ES-I3 (cell line): ENCODE results near the gene MACROH2A1.
"Not testable (repeated sequence)": the region's sequence is repeated elsewhere in the genome, so short reads cannot be mapped to it uniquely, and the experiment has no call there.

Source experiments
- H3K36me3 ChIP-seq: 2 replicates; pipeline ENCODE4 v1.6.1; 2013; ENCODE audit warnings: mild to moderate bottlenecking, low read length, control low read depth, moderate library complexity; ENCODE audit not compliant: insufficient read depth
- H3K4me1 ChIP-seq: 2 replicates; pipeline ENCODE4 v1.6.1; 2013; ENCODE audit warnings: mild to moderate bottlenecking, control low read depth, low read length; ENCODE audit not compliant: insufficient read depth
- H3K9ac ChIP-seq: 2 replicates; pipeline ENCODE4 v1.6.1; 2013; ENCODE audit warnings: low read depth, mild to moderate bottlenecking, low read length, moderate library complexity
- H3K9me3 ChIP-seq: 2 replicates; pipeline ENCODE4 v1.6.1; 2013; ENCODE audit warnings: mild to moderate bottlenecking, low read length, moderate library complexity; ENCODE audit not compliant: control insufficient read depth, insufficient read depth

Gene MACROH2A1

GRCh38 chr5:135369952-135370351, 29.1 kb downstream of the MACROH2A1 start:
- no peaks in the 10 kb centered on the region for H3K4me1 ChIP-seq
- H3K9ac ChIP-seq: no peak overlapping the region
- H3K9me3 ChIP-seq: no peaks in the 10 kb centered on the region
- no peaks in the 10 kb centered on the region; the same call in 1 of the 2 replicates for H3K36me3 ChIP-seq

- no peaks in the 10 kb centered on the region for H3K9me3 ChIP-seq
- H3K4me1 ChIP-seq: no peaks in the 10 kb centered on the region
- H3K9ac ChIP-seq: no peak overlapping the region
- no peaks in the 10 kb centered on the region; the same call in 1 of the 2 replicates for H3K36me3 ChIP-seq
These were observed 31.5 kb downstream of the MACROH2A1 start for GRCh38 chr5:135367554-135367953.

- Histone ChIP-seq H3K4me1 (no peaks in the 10 kb centered on the region), H3K9me3 (no peaks in the 10 kb centered on the region), H3K9ac (no peak overlapping the region), H3K36me3 (no peaks in the 10 kb centered on the region; the same call in 1 of the 2 replicates)
These were observed 32.0 kb downstream of the MACROH2A1 start for GRCh38 chr5:135367076-135367475.

GRCh38 chr5:135365281-135365680, 33.8 kb downstream of the MACROH2A1 start:
- Histone ChIP-seq H3K4me1 (no peaks in the 10 kb centered on the region), H3K9ac (no peak overlapping the region), H3K36me3 (no peaks in the 10 kb centered on the region; the same call in 1 of the 2 replicates), H3K9me3 (no peaks in the 10 kb centered on the region)

- Histone ChIP-seq H3K36me3 (no peaks in the 10 kb centered on the region; the same call in 1 of the 2 replicates), H3K9me3 (no peaks in the 10 kb centered on the region), H3K9ac (no peak overlapping the region), H3K4me1 (no peaks in the 10 kb centered on the region)
These were observed 34.4 kb downstream of the MACROH2A1 start for GRCh38 chr5:135364421-135365262.

DNA sequence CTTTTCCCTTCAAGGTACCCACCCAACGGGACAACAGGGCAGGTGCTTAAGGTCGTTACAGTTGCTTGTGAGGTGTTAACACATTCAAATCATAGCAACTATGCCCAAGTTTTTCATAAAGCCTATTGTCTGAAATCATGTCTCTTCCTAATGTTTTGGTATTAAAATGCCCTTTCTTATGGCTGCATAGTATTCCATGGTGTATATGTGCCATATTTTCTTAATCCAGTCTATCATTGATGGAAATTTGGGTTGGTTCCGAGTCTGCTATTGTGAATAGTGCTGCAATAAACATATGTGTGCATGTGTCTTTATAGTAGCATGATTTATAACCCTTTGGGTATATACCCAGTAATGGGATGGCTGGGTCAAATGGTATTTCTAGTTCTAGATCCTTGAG, 35.7 kb downstream of the MACROH2A1 start:
- not testable (repeated sequence) for H3K36me3 ChIP-seq, H3K9me3 ChIP-seq, H3K4me1 ChIP-seq

GRCh38 chr5:135362102-135362501, 36.9 kb downstream of the MACROH2A1 start:
- Histone ChIP-seq H3K4me1 (no peaks in the 10 kb centered on the region), H3K9me3 (no peaks in the 10 kb centered on the region), H3K36me3 (no peaks in the 10 kb centered on the region), H3K9ac (no peak overlapping the region)

More for the DNA sequence above, 35.7 kb downstream of the MACROH2A1 start:
- not testable (repeated sequence) for H3K9ac ChIP-seq

- Histone ChIP-seq H3K36me3 (no peaks in the 10 kb centered on the region), H3K9me3 (no peaks in the 10 kb centered on the region), H3K9ac (no peak overlapping the region), H3K4me1 (no peaks in the 10 kb centered on the region)
These were observed 38.5 kb downstream of the MACROH2A1 start for GRCh38 chr5:135360278-135361274.

DNA sequence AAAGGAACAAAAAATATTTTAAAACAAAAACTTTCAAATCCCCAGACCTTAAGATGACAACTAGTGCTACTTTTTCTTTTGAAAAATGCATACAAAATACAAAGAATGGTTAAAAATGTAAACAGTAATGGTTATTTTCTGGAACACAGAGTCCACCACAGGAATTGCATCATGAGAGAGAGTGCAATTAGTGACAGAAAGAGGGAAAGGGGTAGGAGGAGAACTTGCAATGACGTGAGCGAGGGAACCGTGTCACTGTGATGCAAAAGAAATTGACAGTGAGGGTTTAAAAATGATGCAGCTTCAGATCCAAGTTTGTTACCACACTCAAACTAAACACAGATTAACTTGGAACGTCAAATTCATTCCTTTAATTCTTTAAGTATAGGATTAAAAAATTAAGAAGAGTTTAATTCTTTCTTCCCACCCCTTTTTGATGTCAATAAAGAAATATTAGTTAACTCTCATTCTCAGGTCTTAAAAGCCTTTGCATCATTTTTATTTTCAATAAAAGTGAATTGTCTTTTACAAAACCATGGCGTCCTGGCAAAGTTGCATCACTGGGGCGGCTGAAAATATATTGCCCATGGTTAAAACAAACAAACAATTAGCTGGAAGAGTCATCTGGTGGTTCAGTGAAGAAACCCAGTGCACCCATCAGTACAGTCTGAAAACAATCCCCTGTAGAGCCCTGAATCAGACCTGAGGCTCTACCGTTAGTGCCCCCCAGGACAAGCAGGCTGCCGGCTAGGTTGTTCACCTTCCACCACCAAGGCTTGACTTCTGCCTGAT, 39.5 kb downstream of the MACROH2A1 start:
- Histone ChIP-seq H3K36me3 (no peaks in the 10 kb centered on the region), H3K9me3 (no peaks in the 10 kb centered on the region), H3K9ac (no peak overlapping the region), H3K4me1 (no peaks in the 10 kb centered on the region)

GRCh38 chr5:135357685-135358084, 41.3 kb downstream of the MACROH2A1 start:
- H3K36me3 ChIP-seq: no peaks in the 10 kb centered on the region
- no peak overlapping the region for H3K9ac ChIP-seq
- no peaks in the 10 kb centered on the region for H3K4me1 ChIP-seq
- no peaks in the 10 kb centered on the region for H3K9me3 ChIP-seq

- Histone ChIP-seq H3K36me3 (no peaks in the 10 kb centered on the region), H3K9ac (no peak overlapping the region), H3K4me1 (no peaks in the 10 kb centered on the region), H3K9me3 (no peaks in the 10 kb centered on the region)
These were observed 42.3 kb downstream of the MACROH2A1 start for GRCh38 chr5:135356522-135357318.

DNA sequence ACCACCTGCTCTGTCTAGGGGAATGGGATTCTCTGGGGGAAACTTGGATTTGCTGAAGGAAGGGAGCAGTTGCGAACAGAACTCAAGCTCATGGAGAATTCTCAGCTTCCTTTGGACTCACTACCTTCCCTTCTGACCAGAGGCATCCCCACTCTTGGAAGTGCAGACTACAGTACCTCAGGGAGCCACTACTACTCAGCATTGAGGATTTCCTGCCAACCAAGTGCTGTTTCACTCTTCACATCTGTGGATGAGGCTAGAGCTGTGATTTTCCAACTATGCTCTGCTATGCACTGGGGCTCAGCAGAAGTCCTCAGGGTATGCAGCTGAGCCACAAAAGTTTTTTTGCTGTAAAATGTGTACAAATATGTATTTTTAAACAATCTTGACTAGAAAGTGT, 43.9 kb downstream of the MACROH2A1 start:
- H3K4me1 ChIP-seq: no peaks in the 10 kb centered on the region
- H3K9me3 ChIP-seq: no peaks in the 10 kb centered on the region
- no peaks in the 10 kb centered on the region for H3K36me3 ChIP-seq
- H3K9ac ChIP-seq: no peak overlapping the region

- Histone ChIP-seq H3K9ac (no peak overlapping the region), H3K36me3 (no peaks in the 10 kb centered on the region), H3K4me1 (no peaks in the 10 kb centered on the region), H3K9me3 (no peaks in the 10 kb centered on the region)
These were observed 44.9 kb downstream of the MACROH2A1 start for GRCh38 chr5:135353952-135354721.
